Peyer's patch (tissue), 4 donors: ENCODE results near the gene CRYGC. TPM values are rescaled to one million over a fixed set of nuclear protein-coding genes. Genes with fewer than 3 reads are reported as not detected.

Source experiments
- DNase-seq, 3 donors: peaks; one replicate each; pipeline ENCODE4 v3.0.0-alpha.2; 2017 to 2019
- H3K27ac ChIP-seq, 4 donors: fragments of 200-600 bp; sonication (generic); one replicate each; pipeline ENCODE4 v1.5.1; 2016 to 2019
- H3K27me3 ChIP-seq, 2 donors: fragments of 200-600 bp; sonication (generic); one replicate each; pipeline ENCODE4 v1.5.1; 2019
- H3K36me3 ChIP-seq, 3 donors: fragments of 200-600 bp; sonication (generic); one replicate each; pipeline ENCODE4 v1.5.1; 2016 to 2019
- H3K4me1 ChIP-seq, 4 donors: fragments of 200-600 bp; sonication (generic); one replicate each; pipeline ENCODE4 v1.5.1; 2016 to 2019
- H3K4me3 ChIP-seq, 4 donors: fragments of 200-600 bp; sonication (generic); 1 replicate in 3 of 4; 2 replicates in 1 of 4; pipeline ENCODE4 v1.5.1; 2016 to 2019; ENCODE audit warnings: mild to moderate bottlenecking in 1 of 4
- H3K9me3 ChIP-seq, 4 donors: fragments of 200-600 bp; sonication (generic); one replicate each; pipeline ENCODE4 v1.5.1; 2016 to 2019; ENCODE audit warnings: mild to moderate bottlenecking in 1 of 4
- CTCF ChIP-seq, 6 experiments: fragments of 450-650 bp in 4 of 6; fragments of 200-600 bp in 2 of 6; sonication (generic) in 1 of 6; IDR thresholded peaks; one replicate each; pipeline ENCODE4 v1.5.1; 2017 to 2019; ENCODE audit warnings: antibody characterized with exemption in 6 of 6, mild to moderate bottlenecking in 3 of 6, moderate library complexity in 1 of 6
- POLR2A ChIP-seq, 2 donors: fragments of 450-650 bp; IDR thresholded peaks; one replicate each; pipeline ENCODE4 v1.5.1; 2017; ENCODE audit warnings: antibody characterized with exemption in 2 of 2, mild to moderate bottlenecking in 2 of 2, moderate library complexity in 2 of 2
- total RNA-seq, 4 donors: library from RNA; depleted of rRNA; stranded (reverse); fragments of >200 nt; gene quantifications; one replicate each; pipeline ENCODE4 v1.1.0, GENCODE V29; 2016

CRYGC gene
- total RNA-seq, 4 donors from 2014 or later, result not detected

GRCh38 chr2:208150956-208151355 lies 21.3 kb upstream of the CRYGC start:
- DNase-seq, result no peak
- no peaks in the 10 kb centered on the region for H3K4me1 ChIP-seq
- no peak for TF ChIP-seq POLR2A (IDR thresholded peaks at IDR 0.05)
- TF ChIP-seq CTCF (IDR thresholded peaks at IDR 0.05), result no peak
- no peaks in the 10 kb centered on the region for H3K9me3 ChIP-seq
- H3K27ac ChIP-seq, result no peak overlapping the region
- no peak overlapping the region for H3K4me3 ChIP-seq
- no peaks in the 10 kb centered on the region for H3K36me3 ChIP-seq
- no peaks in the 10 kb centered on the region for H3K27me3 ChIP-seq

DNA sequence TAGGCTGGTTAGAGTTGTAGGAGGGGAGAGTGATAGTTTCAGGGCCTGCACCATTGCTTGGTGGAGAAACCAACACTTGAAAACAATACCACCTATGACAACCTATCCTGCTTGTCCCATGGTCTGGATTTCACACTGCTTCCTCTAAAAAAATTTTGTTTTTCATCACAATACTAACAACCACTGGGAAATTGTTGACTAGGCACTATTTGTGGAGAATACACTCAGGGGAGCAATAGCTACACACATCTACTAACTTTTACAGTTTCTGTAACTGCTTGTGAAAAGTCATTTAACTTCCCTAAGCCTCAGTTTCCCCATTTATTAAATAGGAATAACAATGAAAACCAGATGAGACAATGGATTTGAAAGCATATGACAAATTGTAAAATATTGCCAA lies 20.5 kb upstream of the CRYGC start:
- TF ChIP-seq CTCF (IDR thresholded peaks at IDR 0.05), result no peak
- TF ChIP-seq POLR2A (IDR thresholded peaks at IDR 0.05), result no peak
- no peak overlapping the region for H3K27ac ChIP-seq

DNA sequence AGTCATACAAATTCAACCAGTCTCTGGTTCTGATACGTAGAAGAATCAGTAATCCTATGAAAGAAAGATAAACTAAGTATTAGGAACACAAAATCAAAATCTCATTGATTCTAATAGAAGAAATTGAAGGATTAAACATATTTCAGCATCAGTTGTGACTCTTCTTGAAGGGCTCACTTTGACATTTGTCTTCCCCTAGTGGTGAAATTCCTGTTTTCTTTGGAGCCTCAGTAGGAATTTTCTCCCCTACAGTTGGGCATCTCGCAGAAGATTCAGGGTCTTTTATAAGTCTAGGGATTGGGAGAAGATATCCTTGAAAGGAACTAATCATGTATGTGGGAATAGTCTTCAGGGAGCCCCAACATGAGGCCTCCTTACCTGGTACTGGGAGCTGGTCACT lies 19.2 kb upstream of the CRYGC start:
- no peak for DNase-seq
- H3K4me1 ChIP-seq, result no peaks in the 10 kb centered on the region

More for the DNA sequence above, 20.5 kb upstream of the CRYGC start:
- Histone ChIP-seq H3K9me3 (no peaks in the 10 kb centered on the region), H3K4me3 (no peak overlapping the region), H3K36me3 (no peaks in the 10 kb centered on the region), H3K4me1 (no peaks in the 10 kb centered on the region), H3K27me3 (no peaks in the 10 kb centered on the region)
- no peak for DNase-seq

GRCh38 chr2:208147759-208148158 lies 18.1 kb upstream of the CRYGC start:
- no peaks in the 10 kb centered on the region for H3K9me3 ChIP-seq
- no peak for DNase-seq
- no peak for TF ChIP-seq POLR2A (IDR thresholded peaks at IDR 0.05)
- TF ChIP-seq CTCF (IDR thresholded peaks at IDR 0.05), result no peak
- H3K4me3 ChIP-seq, result no peak overlapping the region
- H3K27ac ChIP-seq, result no peak overlapping the region
- H3K36me3 ChIP-seq, result no peaks in the 10 kb centered on the region
- no peaks in the 10 kb centered on the region for H3K27me3 ChIP-seq
- H3K4me1 ChIP-seq, result peaks cover 0 to 2% (median 0%) of the 10 kb centered on the region in 4 donors

More for the DNA sequence above, 19.2 kb upstream of the CRYGC start:
- TF ChIP-seq POLR2A (IDR thresholded peaks at IDR 0.05) (no peak), CTCF (IDR thresholded peaks at IDR 0.05) (peak in 3 of 6 experiments; percentile 34 to 39 (median 39))
- no peaks in the 10 kb centered on the region for H3K9me3 ChIP-seq
- no peaks in the 10 kb centered on the region for H3K27me3 ChIP-seq
- H3K36me3 ChIP-seq, result no peaks in the 10 kb centered on the region
- no peak overlapping the region for H3K4me3 ChIP-seq
- no peak overlapping the region for H3K27ac ChIP-seq

- no peak overlapping the region for H3K4me3 ChIP-seq
- H3K36me3 ChIP-seq, result no peaks in the 10 kb centered on the region
- no peaks in the 10 kb centered on the region for H3K9me3 ChIP-seq
- H3K27me3 ChIP-seq, result no peaks in the 10 kb centered on the region
- H3K4me1 ChIP-seq, result peaks cover 0 to 4% (median 0%) of the 10 kb centered on the region in 4 donors
- no peak overlapping the region for H3K27ac ChIP-seq
- DNase-seq, result no peak
- TF ChIP-seq POLR2A (IDR thresholded peaks at IDR 0.05) (no peak), CTCF (IDR thresholded peaks at IDR 0.05) (no peak)
Measured at GRCh38 chr2:208147008-208147407, 17.4 kb upstream of the CRYGC start.

DNA sequence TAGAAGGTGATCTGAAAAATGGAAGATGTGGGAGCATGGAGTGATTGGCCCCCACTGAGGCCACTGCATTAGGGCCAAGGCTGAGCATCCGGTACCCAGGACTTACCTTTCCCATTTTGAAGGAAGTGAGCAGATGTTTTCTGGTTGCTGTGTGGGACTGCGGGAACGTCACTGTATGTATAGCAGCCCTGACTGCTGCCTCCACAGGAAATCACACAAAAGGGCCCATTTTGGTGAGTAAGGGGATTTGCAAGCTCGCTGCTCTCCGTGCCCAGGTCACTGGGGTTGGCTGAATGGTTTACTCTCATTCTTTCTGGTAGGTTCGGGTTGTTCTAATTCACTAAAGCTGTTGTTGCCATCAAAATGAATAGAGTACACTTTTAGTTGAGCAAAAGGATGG lies 16.4 kb upstream of the CRYGC start, which contains the start of gene CRYGB:
CRYGB (minus strand) TSS at position 153 of the 400 bp plus-strand sequence; CDS start at position 115, 38 bp downstream.
- H3K27me3 ChIP-seq, result no peaks in the 10 kb centered on the region
- TF ChIP-seq CTCF (IDR thresholded peaks at IDR 0.05) (no peak), POLR2A (IDR thresholded peaks at IDR 0.05) (no peak)
- no peaks in the 10 kb centered on the region for H3K9me3 ChIP-seq
- no peak within 1 kb of the TSS for H3K4me3 ChIP-seq
- H3K36me3 ChIP-seq, result no peaks in the 10 kb centered on the region
- no peak for DNase-seq
- no peak within 1 kb of the TSS for H3K27ac ChIP-seq
- H3K4me1 ChIP-seq, result peaks cover 0 to 4% (median 0%) of the 10 kb centered on the region in 4 donors
